ENCODE results near the gene CYFIP1. TPM values are rescaled to one million over a fixed set of nuclear protein-coding genes. Genes with fewer than 3 reads are reported as not detected.

CYFIP1 gene
- total and polyA plus RNA-seq, 2 of the 8 experiments (the other 6 are each of a cell fraction or from before 2014, with no cell fraction given) = 38.6 to 81.7 TPM

GRCh38 chr15:22992024-22992326, 11.8 kb upstream of the CYFIP1 start (continued):
- TF ChIP-seq TAF1 (IDR thresholded peaks at IDR 0.05; ENCODE audit: low read depth, low read length) = no peak
- no peak for TF ChIP-seq MAX (IDR thresholded peaks at IDR 0.05)
- no peak for TF ChIP-seq BCL11A (IDR thresholded peaks at IDR 0.05; ENCODE audit: low read depth in 2 of 2, low read length in 2 of 2)
- TF ChIP-seq KDM4A (IDR thresholded peaks at IDR 0.05; ENCODE audit: low read depth, low read length, severe bottlenecking) = no peak
- no peak for TF ChIP-seq MAFK (IDR thresholded peaks at IDR 0.05; ENCODE audit: low read depth, low read length)

Data from H1 (cell line).